Skeletal muscle tissue (tissue), 4 donors: ENCODE results near the gene R3HCC1L. TPM values are rescaled to one million over a fixed set of nuclear protein-coding genes. Genes with fewer than 3 reads are reported as not detected.

Source experiments
- H3K27ac ChIP-seq: one replicate; pipeline ENCODE4 v1.7.0; 2013; ENCODE audit warnings: mild to moderate bottlenecking, low read depth, low read length, inconsistent platforms
- H3K27me3 ChIP-seq, 3 donors: one replicate each; pipeline ENCODE4 v1.7.0; 2013; ENCODE audit warnings: low read length in 3 of 3; ENCODE audit not compliant: control insufficient read depth in 3 of 3, insufficient read depth in 3 of 3
- H3K36me3 ChIP-seq, 3 donors: one replicate each; pipeline ENCODE4 v1.7.0; 2013; ENCODE audit warnings: low read length in 3 of 3; ENCODE audit not compliant: control insufficient read depth in 3 of 3, insufficient read depth in 3 of 3
- H3K4me1 ChIP-seq, 3 donors: one replicate each; pipeline ENCODE4 v1.7.0; 2013; ENCODE audit warnings: low read length in 3 of 3, mild to moderate bottlenecking in 3 of 3; ENCODE audit not compliant: control insufficient read depth in 3 of 3, insufficient read depth in 3 of 3
- H3K4me3 ChIP-seq, 3 donors: one replicate each; pipeline ENCODE4 v1.7.0; 2013; ENCODE audit warnings: low read length in 3 of 3
- H3K9ac ChIP-seq, 3 donors: one replicate each; pipeline ENCODE4 v1.7.0; 2013; ENCODE audit warnings: low read length in 3 of 3, mild to moderate bottlenecking in 3 of 3, moderate library complexity in 2 of 3, low read depth in 1 of 3
- H3K9me3 ChIP-seq, 3 donors: one replicate each; pipeline ENCODE4 v1.7.0; 2013; ENCODE audit warnings: low read length in 3 of 3; ENCODE audit not compliant: control insufficient read depth in 3 of 3
- total RNA-seq: library from RNA; depleted of rRNA; stranded (reverse); fragments of >200 nt; gene quantifications from one replicate; pipeline ENCODE4 v1.2.3, GENCODE V29; 2014
- donor health status: Osteomylitis.

The R3HCC1L gene
- total RNA-seq, 1 donor from 2014 or later, result 9.4 TPM

DNA sequence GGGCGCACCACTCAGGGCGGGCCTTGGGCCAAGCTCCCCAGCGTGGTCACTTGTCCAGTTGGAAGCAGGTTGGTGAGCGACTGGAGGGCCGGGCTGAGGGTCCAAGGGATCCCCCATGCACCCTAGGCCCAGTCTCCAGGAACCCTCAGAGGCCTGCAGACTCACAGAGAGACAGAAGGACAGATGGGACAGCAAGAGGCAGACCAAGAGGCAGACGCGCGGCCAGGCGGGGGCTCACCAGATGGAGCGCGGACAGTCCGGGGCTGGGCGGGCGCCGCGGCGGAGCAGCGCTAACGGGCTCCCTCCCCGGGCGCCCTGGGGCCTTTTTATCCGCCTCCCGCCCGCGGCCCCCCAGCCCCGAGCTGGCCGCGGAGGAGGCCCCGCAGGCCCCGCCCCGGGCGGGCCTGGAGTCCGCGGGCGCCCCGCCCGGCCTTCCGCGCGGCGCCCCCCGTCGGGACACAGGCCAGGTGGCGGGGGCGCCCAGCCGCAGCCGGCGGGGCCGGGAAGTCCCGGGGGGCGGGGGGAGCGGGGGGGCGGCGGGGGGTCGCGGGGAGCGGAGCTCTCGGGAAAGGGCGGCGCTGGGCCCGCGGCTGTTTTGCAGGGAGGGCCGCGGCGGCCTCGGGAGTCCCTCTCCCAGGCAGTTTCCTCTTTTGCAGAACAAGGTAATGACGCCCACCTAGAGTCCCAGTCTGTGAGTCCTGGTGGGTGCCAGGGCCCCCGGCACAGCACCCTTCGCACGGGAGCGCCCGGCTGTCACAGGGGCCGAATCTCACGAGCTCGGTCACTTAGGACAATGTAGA, 133.6 kb downstream of the R3HCC1L start, which contains the start of gene LOXL4:
LOXL4 (minus strand) TSS at position 301 of the 800 bp plus-strand sequence. CDS start 5,175 bp downstream, outside the sequence.
- Histone ChIP-seq H3K9me3 (no peaks in the 10 kb centered on the region), H3K27me3 (no peaks in the 10 kb centered on the region), H3K4me3 (peak within 1 kb of the TSS; percentile 62 to 72 (median 64)), H3K36me3 (no peaks in the 10 kb centered on the region), H3K4me1 (peaks cover 36 to 49% (median 40%) of the 10 kb centered on the region in 3 donors), H3K9ac (peak within 1 kb of the TSS; percentile 62 to 83 (median 80)), H3K27ac (peak within 1 kb of the TSS; percentile 81)

DNA sequence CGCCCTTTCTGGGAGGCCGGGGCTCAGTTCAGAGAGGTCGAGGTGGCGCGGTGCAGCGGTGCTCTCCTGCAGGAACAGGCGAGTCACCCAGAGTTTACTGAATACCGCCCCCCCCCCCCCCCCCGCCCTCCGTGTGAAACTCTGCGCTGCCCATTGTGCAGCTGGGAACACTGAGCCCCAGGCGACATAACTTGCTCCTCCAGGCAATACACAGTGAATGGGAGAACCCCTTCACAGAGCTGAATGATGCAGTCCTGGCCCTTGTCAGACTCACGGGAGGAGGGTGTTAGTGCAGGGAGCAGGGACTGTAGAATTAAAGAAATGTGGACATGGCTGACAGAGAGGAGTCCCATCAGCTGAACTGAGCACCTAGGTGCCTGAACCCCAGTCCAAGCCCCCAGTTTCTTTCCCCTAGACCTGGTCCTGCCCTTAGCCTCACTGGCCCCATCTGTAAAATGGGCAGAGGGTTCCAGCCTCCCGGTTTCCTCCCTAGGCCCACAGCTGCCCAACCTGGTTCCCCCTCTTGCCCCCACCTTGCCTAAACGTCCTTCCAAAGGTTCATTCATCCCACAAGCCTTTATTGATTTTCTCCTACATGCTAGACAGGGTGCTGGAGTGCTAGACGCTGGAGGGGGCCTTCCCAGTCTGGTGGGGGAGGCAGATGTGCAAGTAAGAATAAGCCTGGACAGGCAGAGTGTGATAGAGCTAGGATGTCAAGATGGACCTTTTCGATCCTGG, 134.4 kb downstream of the R3HCC1L start:
- Histone ChIP-seq H3K36me3 (no peaks in the 10 kb centered on the region), H3K4me3 (peak overlapping the region; percentile 57 to 69 (median 64)), H3K27ac (peak overlapping the region; percentile 80), H3K4me1 (peaks cover 36 to 49% (median 40%) of the 10 kb centered on the region in 3 donors), H3K27me3 (peaks cover 0 to 2% (median 0%) of the 10 kb centered on the region in 3 donors), H3K9ac (peak overlapping the region; percentile 62 to 83 (median 70)), H3K9me3 (no peaks in the 10 kb centered on the region)

DNA sequence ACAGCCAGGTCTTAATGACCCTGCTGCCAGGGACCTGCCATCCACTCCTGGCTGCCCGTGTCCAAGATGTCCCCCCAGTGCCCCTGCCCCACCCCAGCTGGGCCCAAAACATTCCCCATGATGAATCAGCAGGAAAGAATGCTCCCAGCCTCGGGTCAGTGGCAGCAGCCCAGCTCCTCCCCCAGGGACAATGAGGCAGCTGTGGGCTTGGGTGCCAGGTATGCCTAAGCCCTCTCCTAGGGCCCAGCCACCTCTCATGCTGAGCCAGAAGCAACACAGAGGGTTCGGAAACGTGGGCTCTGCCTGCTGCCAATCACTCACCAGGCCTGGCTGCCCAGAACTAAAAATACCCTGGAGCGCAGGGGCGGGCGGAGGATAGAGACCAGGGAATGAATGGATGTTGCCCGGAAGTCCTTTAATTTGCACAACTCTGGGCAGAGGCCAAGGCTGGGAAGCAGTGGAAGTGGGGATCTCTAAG, 135.0 kb downstream of the R3HCC1L start:
- peak overlapping the region in 2 of 3 donors; percentile 53 to 83 for H3K9ac ChIP-seq

DNA sequence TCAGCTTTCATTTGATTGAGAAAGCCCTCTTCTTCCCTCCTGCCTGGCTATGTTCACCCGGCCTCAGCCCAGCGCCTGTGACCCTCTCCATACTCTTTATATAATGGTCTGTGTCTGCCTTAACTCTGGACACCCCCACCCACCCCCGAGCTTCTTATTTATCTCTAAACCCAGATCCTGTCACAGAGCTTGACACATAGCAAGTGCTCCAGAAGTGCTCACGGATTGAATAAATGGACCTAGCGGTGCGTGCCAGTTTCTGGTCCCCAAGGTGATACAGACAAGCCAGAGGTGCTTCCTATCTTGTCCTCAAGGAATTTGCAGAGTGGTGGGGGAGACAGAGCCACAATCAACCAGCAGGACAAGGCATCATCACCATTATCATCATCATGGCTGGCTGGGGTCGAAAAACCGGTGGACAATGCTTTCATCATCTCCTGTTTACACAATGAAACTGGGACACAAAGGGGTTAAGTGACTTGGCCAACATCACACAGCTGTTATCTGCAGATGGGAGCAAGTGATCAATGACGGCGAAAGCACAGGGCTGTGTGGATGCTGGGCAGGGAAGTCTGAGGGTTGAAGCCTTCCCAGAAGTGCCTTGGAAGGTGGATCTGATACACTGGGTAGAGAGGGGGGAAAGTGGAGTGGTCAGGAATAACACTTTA, 135.8 kb downstream of the R3HCC1L start:
- peaks cover 36 to 49% (median 40%) of the 10 kb centered on the region in 3 donors for H3K4me1 ChIP-seq
- peaks cover 0 to 2% (median 0%) of the 10 kb centered on the region in 3 donors for H3K27me3 ChIP-seq
- no peaks in the 10 kb centered on the region for H3K36me3 ChIP-seq
- H3K9ac ChIP-seq, result peak overlapping the region in 2 of 3 donors; percentile 45 to 53
- peak overlapping the region in 1 of 3 donors; percentile 42 for H3K4me3 ChIP-seq
- H3K27ac ChIP-seq, result peak overlapping the region; percentile 80
- H3K9me3 ChIP-seq, result no peaks in the 10 kb centered on the region

More for the DNA sequence above, 135.0 kb downstream of the R3HCC1L start:
- H3K27me3 ChIP-seq, result peaks cover 0 to 2% (median 0%) of the 10 kb centered on the region in 3 donors
- H3K27ac ChIP-seq, result peak overlapping the region; percentile 80
- peak overlapping the region; percentile 41 to 64 (median 57) for H3K4me3 ChIP-seq
- peaks cover 36 to 49% (median 40%) of the 10 kb centered on the region in 3 donors for H3K4me1 ChIP-seq
- H3K36me3 ChIP-seq, result no peaks in the 10 kb centered on the region
- H3K9me3 ChIP-seq, result no peaks in the 10 kb centered on the region

DNA sequence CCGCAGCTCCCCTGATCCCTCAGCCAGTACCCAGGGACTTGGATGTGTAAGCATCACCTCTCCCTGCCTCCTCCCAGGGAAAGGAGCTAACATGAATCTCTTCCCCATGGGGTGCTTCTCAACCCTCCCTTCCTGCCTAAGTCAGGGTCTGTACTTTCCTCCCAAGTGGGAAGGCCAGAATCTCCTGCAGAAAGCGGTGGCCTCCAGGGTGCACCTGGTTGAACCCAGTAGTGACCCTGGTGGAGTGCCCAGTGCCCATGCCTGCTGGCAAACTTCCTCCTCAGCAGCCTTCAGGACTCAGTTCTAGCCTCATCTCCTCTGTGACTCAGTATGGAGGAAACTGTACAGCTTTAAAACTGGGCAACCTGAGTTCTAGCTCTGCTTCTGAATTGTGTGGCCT, 136.3 kb downstream of the R3HCC1L start:
- peaks cover 0 to 2% (median 0%) of the 10 kb centered on the region in 3 donors for H3K27me3 ChIP-seq
- no peaks in the 10 kb centered on the region for H3K36me3 ChIP-seq
- peak overlapping the region in 1 of 3 donors; percentile 25 for H3K9ac ChIP-seq
- no peaks in the 10 kb centered on the region for H3K9me3 ChIP-seq
- H3K4me1 ChIP-seq, result peaks cover 36 to 48% (median 39%) of the 10 kb centered on the region in 3 donors
- no peak overlapping the region for H3K27ac ChIP-seq
- no peak overlapping the region for H3K4me3 ChIP-seq

DNA sequence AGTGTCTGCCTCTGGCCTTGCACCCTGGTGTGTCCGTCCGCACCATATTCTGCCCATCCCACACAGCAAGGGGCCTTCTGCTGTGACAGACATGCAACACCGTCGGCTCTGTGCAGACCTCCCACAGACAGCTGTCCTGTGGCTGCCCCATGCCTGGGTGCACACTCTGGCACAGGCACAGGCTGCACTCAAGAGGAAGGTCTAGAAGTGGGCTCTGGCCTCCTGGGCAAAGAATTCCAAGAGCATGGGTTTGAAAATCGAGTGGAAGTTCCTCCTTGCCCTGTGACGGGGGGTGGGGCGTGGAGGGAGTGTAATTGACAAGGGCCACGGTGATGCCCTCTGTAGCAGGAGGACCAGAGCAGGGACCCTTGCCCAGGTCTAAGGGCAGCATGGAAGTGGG, 137.8 kb downstream of the R3HCC1L start:
- Histone ChIP-seq H3K27ac (no peak overlapping the region), H3K9me3 (no peaks in the 10 kb centered on the region), H3K4me3 (no peak overlapping the region), H3K9ac (no peak overlapping the region), H3K36me3 (no peaks in the 10 kb centered on the region), H3K27me3 (peaks cover 0 to 2% (median 0%) of the 10 kb centered on the region in 3 donors), H3K4me1 (peaks cover 25 to 34% (median 32%) of the 10 kb centered on the region in 3 donors)

DNA sequence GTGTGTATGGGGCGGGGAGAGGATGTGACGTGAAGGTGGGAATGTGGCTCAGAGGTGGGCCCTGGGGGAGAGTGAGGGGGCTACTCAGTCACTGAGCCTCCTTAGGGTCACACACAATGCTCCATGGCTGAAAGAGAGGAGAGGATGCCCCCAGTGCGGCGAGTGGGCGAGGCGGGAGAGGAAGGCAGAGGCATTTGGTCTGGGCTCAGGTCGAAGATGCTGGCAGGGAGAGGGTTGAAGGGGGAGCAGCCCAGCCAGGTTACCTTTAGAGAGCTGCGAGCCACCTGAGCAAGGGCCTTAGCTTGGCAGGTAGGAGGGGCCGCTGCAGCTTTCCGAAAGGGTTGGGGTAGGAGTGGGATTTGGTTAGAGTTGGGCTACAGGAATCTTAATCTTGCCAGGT, 138.2 kb downstream of the R3HCC1L start:
- no peak overlapping the region for H3K4me3 ChIP-seq
- H3K36me3 ChIP-seq, result no peaks in the 10 kb centered on the region
- peaks cover 21 to 30% (median 30%) of the 10 kb centered on the region in 3 donors for H3K4me1 ChIP-seq
- H3K27ac ChIP-seq, result no peak overlapping the region
- no peak overlapping the region for H3K9ac ChIP-seq
- no peaks in the 10 kb centered on the region for H3K9me3 ChIP-seq
- H3K27me3 ChIP-seq, result peaks cover 0 to 2% (median 0%) of the 10 kb centered on the region in 3 donors

DNA sequence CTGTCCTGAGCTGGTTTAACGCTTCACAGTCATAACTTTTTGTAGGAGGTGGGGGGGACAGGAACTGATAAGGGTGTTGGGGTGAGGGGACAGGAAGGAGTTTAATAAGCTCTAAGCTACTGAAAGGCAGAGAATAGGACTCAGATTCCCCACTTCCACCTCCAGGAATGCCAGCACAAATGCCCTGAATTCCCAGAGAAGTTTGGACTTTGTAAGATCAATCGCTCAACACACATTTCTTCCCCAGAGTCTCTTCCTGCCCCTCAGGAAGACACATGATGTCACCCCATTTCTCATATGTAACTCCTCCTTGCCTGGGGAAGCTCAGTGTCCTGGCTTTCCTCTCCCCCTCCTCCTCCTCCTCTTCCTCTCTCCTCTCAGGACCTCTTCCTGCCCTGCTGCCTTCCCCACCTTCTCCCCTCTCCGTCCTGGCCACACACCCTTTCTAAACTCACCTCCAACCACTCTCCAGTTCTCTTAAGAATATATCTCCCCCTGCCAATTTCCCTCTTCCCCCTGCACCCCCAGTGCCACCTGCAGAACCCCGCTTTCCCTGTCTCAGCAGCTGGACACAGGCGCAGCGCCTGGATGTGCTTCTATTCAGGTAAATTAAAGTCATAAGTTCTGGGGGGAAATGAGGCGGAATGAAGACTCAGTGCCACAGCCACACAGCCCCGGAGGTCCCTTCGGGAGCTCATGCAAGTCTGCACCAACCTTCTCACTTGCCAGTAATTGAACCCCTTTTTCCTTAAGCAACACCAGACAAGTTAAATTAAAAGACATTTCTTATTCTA, 138.8 kb downstream of the R3HCC1L start:
- peaks cover 19 to 28% (median 27%) of the 10 kb centered on the region in 3 donors for H3K4me1 ChIP-seq
- H3K4me3 ChIP-seq, result no peak overlapping the region
- H3K9ac ChIP-seq, result no peak overlapping the region
- no peak overlapping the region for H3K27ac ChIP-seq
- no peaks in the 10 kb centered on the region for H3K9me3 ChIP-seq
- H3K36me3 ChIP-seq, result no peaks in the 10 kb centered on the region
- H3K27me3 ChIP-seq, result peaks cover 0 to 2% (median 0%) of the 10 kb centered on the region in 3 donors

DNA sequence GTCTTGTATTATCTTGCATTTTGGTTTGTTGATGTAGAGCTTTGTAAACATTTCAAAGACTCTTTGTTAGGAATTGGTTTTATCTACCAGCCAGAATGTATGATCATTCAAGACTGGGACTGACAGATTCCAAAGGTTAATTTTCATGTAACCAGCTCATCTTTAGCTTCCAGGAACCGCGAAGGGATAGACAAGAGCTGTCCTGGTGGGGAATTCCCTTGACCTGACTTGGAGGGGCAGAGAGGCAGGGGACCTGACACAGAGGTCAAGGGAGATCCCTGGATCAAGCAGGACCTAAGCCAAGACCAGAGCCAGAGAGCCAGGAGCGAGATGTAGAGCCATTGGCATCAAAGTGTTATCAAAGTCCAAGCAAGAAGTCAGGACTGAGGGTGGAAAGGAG, 140.1 kb downstream of the R3HCC1L start:
- Histone ChIP-seq H3K27me3 (peaks cover 0 to 2% (median 0%) of the 10 kb centered on the region in 3 donors), H3K36me3 (no peaks in the 10 kb centered on the region), H3K4me3 (no peak overlapping the region), H3K27ac (no peak overlapping the region), H3K4me1 (peaks cover 8 to 16% (median 15%) of the 10 kb centered on the region in 3 donors), H3K9me3 (no peaks in the 10 kb centered on the region), H3K9ac (no peak overlapping the region)
